ENCODE data around the gene CBARP. TPM values are rescaled to one million over a fixed set of nuclear protein-coding genes. Genes with fewer than 3 reads are reported as not detected.

Gene CBARP
- total RNA-seq, 4 donors from 2014 or later: 0.58 to 1.0 (median 0.99) TPM; not detected in 1

DNA sequence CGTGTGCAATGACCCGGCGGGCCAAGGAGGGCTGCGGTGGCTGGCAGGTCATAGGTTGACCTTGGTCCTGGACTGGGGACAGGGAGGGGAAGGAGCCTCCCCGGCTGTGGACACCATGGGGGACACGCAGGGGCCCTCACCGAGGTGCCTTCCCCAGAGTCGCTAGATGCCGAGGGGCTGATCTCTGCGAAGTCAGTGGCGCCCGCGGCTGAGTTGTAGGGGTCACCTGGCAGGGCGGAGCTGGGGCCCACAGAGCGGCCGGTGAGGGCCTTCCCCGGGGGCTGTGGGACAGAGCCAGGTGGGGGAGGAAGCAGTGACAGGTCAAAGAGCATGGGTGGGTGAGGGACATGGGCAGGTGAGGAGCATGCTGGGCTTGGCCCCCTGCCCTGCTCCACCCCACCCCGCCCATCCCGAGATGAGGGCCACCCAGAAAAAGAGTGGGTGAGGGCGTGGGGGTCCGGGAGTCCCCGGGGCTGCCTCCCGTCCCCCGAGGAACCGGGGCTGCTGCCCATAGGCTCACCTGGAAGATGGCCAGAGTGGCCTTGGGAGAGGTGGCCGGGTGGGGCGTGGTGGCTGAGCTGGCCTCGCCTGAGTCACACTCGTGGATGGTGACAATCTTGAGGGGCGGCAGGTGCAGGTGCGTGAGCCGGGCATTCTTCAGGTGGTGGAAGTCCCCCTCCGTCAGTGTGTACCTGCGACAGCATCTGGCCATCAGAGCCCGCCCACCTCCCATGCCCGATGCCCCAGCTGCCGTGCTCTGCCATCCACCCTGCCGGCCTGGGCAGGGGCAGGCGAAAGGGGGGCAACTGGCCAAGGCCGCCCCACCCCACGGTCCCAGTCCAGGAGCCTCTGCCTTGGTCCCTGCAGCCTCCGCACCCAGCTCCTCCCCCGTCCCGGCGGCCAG is 3.5 kb downstream of the CBARP start:
- H3K27me3 ChIP-seq: peaks cover 0 to 14% (median 2%) of the 10 kb centered on the region in 4 donors
- WGBS: 98% methylated on average over 17 of the region's 45 CpGs
- peaks cover 0 to 3% (median 0%) of the 10 kb centered on the region in 4 donors for H3K36me3 ChIP-seq
- TF ChIP-seq CTCF (IDR thresholded peaks at IDR 0.05): no peak
- no peak for TF ChIP-seq EP300 (IDR thresholded peaks at IDR 0.05)
- no peak for TF ChIP-seq POLR2A (IDR thresholded peaks at IDR 0.05; ENCODE audit: low read depth)
- TF ChIP-seq POLR2AphosphoS5 (IDR thresholded peaks at IDR 0.05): no peak
- DNase-seq (ENCODE audit: extremely low spot score): no peak
- no peak overlapping the region for H3K4me3 ChIP-seq
- H3K27ac ChIP-seq (replicated peaks in 1 of 4): no peak overlapping the region
- H3K9me3 ChIP-seq: no peaks in the 10 kb centered on the region
- intact Hi-C loops (cut with DNase I): no loop called here
- H3K4me1 ChIP-seq: peaks cover 31 to 54% (median 44%) of the 10 kb centered on the region in 4 donors

GRCh38 chr19:1233115-1233667 is 4.6 kb downstream of the CBARP start:
- no peak for DNase-seq (ENCODE audit: extremely low spot score)
- intact Hi-C loops (cut with DNase I): no loop called here
- peak overlapping the region in 3 of 4 donors; percentile 35 to 46 (median 40) for H3K27ac ChIP-seq (replicated peaks in 1 of 4)

DNA sequence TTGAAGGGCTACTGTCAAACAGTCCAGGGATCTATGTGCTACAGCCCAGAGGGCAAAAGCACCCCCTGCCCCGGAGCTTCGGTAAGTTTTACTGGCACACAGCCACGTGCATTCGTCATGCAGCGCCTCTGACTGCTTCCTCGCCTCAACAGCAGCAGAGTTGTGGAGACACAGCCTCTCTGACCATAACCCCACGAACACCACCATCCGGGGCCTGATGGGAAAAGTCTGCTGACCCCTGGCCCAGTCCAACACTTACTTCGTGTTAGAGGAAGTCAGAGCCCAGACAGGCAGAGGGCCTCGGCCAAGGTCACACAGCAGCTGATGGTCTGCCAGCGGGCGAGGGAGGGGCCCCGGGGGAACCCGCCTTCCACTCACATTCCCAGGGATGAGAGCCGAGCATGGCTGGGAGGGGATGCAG is 5.1 kb downstream of the CBARP start:
- Histone ChIP-seq H3K4me3 (no peak overlapping the region), H3K4me1 (peaks cover 23 to 41% (median 35%) of the 10 kb centered on the region in 4 donors), H3K27me3 (peaks cover 0 to 14% (median 2%) of the 10 kb centered on the region in 4 donors), H3K36me3 (peaks cover 6 to 14% (median 7%) of the 10 kb centered on the region in 4 donors), H3K27ac (replicated peaks in 1 of 4) (peak overlapping the region; percentile 35 to 46 (median 40)), H3K9me3 (no peaks in the 10 kb centered on the region)
- no peak for DNase-seq (ENCODE audit: extremely low spot score)
- WGBS: 10% methylated on average over 9 of the region's 15 CpGs
- TF ChIP-seq CTCF (IDR thresholded peaks at IDR 0.05) (no peak), POLR2AphosphoS5 (IDR thresholded peaks at IDR 0.05) (no peak), POLR2A (IDR thresholded peaks at IDR 0.05; ENCODE audit: low read depth) (no peak), EP300 (IDR thresholded peaks at IDR 0.05) (no peak)
- intact Hi-C loops (cut with DNase I): no loop called here

More at GRCh38 chr19:1233115-1233667, 4.6 kb downstream of the CBARP start:
- Histone ChIP-seq H3K4me1 (peaks cover 25 to 44% (median 38%) of the 10 kb centered on the region in 4 donors), H3K4me3 (no peak overlapping the region), H3K27me3 (peaks cover 0 to 14% (median 2%) of the 10 kb centered on the region in 4 donors), H3K36me3 (peaks cover 1 to 9% (median 2%) of the 10 kb centered on the region in 4 donors), H3K9me3 (no peaks in the 10 kb centered on the region)
- no peak for TF ChIP-seq POLR2A (IDR thresholded peaks at IDR 0.05; ENCODE audit: low read depth)
- TF ChIP-seq EP300 (IDR thresholded peaks at IDR 0.05): no peak
- no peak for TF ChIP-seq POLR2AphosphoS5 (IDR thresholded peaks at IDR 0.05)
- no peak for TF ChIP-seq CTCF (IDR thresholded peaks at IDR 0.05)
- 92% methylated on average over 16 of the region's 24 CpGs for WGBS

DNA sequence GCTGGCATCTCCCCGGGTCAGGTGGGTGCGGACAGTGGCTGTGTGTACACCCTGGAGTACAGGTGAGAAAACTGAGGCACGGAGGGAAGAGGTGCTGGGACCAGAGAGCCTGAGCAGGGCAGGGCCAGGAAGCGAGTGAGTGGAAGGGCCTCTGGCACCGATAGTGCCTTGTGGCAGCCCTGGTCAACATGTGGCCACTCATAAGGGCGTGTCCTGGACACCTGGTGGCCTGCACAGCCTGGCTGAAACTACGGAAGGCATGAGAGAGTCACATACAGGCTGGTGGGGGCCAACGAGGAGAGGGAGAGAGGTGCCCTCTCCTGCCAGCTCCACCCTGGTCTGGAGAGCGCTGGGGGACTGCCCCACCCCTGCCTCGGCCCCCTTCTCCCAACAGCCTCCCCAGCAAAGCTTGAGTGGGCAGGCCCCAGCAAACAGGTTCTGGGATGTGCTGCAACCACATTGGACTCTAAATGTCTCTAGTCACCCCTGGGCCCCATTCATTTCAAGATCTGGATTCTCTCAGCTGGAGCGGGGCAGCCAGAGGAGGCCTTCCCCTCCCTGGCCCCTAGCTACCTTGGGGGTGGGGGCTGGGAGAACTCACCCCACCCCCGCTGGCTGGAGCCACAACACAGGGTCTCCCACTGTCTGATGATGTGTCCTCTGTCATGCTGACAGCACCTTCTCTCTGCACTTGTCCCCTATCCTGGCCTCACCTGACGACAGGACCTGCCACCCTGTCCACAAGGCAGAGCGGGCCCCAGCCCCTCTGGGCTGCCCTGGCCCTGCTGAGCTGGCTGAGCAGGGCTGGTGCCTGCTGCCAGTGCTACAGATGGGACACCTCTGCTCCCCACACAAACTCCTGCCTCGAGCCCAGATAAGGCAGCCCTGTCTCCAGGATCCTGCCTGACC is 5.8 kb downstream of the CBARP start:
- Histone ChIP-seq H3K4me3 (no peak overlapping the region), H3K9me3 (no peaks in the 10 kb centered on the region), H3K36me3 (peaks cover 12 to 21% (median 14%) of the 10 kb centered on the region in 4 donors), H3K27me3 (peaks cover 0 to 9% (median under 1%) of the 10 kb centered on the region in 4 donors), H3K27ac (replicated peaks in 1 of 4) (peak overlapping the region; percentile 35 to 46 (median 40)), H3K4me1 (peaks cover 18 to 34% (median 29%) of the 10 kb centered on the region in 4 donors)
- DNase-seq (ENCODE audit: extremely low spot score): no peak
- WGBS: 75% methylated on average over 8 of the region's 15 CpGs
- TF ChIP-seq CTCF (IDR thresholded peaks at IDR 0.05): no peak
- intact Hi-C loops (cut with DNase I): no loop called here

Data from esophagus muscularis mucosa (tissue), 4 donors.